IMR-90 (cell line): ENCODE data around the gene SULT1A3.
"Not testable (repeated sequence)": the region's sequence is repeated elsewhere in the genome, so short reads cannot be mapped to it uniquely, and the experiment has no call there.

Experiments
- BHLHE40 ChIP-seq: fragments of 150-350 bp; IDR thresholded peaks from 2 replicates; pipeline ENCODE4 v1.6.1; 2016; ENCODE audit warnings: mild to moderate bottlenecking, low read depth, low read length
- MAFK ChIP-seq: IDR thresholded peaks from 2 replicates; pipeline ENCODE4 v1.6.1; 2012; ENCODE audit warnings: low read depth, low read length, improper control_type of control experiment
- MXI1 ChIP-seq: IDR thresholded peaks from 2 replicates; pipeline ENCODE4 v1.6.1; 2012; ENCODE audit warnings: low read depth, mild to moderate bottlenecking, low read length, moderate library complexity, borderline replicate concordance
- NFE2L2 ChIP-seq: fragments of 150-350 bp; IDR thresholded peaks from 2 replicates; pipeline ENCODE4 v1.6.1; 2016; ENCODE audit warnings: low read depth, mild to moderate bottlenecking, low read length
- POLR2A ChIP-seq: IDR thresholded peaks from 2 replicates; pipeline ENCODE4 v1.6.1; 2012; ENCODE audit warnings: mild to moderate bottlenecking, low read depth, low read length
- RAD21 ChIP-seq: IDR thresholded peaks from 2 replicates; pipeline ENCODE4 v1.6.1; 2012; ENCODE audit warnings: low read length, improper control_type of control experiment
- SMC3 ChIP-seq: fragments of 150-350 bp; IDR thresholded peaks from 2 replicates; pipeline ENCODE4 v1.6.1; 2016; ENCODE audit warnings: low read depth, mild to moderate bottlenecking, antibody characterized with exemption, low read length, moderate library complexity
- TF ChIP-seq, protein P1 (sequence below): conservative IDR thresholded peaks from 2 replicates; pipeline ENCODE4 v1.5.1; 2012; ENCODE audit warnings: mild to moderate bottlenecking, low read depth, low read length, improper control_type of control experiment
- TF ChIP-seq, protein P2 (sequence below): fragments of 150-350 bp; IDR thresholded peaks from 2 replicates; pipeline ENCODE4 v1.6.1; 2017; ENCODE audit warnings: mild to moderate bottlenecking, antibody characterized with exemption, low read length, low read depth
- TF ChIP-seq, protein P3 (sequence below): fragments of 150-350 bp; IDR thresholded peaks from 2 replicates; pipeline ENCODE4 v1.6.1; 2016; ENCODE audit warnings: low read depth, mild to moderate bottlenecking, low read length, moderate library complexity, borderline replicate concordance

DNA sequence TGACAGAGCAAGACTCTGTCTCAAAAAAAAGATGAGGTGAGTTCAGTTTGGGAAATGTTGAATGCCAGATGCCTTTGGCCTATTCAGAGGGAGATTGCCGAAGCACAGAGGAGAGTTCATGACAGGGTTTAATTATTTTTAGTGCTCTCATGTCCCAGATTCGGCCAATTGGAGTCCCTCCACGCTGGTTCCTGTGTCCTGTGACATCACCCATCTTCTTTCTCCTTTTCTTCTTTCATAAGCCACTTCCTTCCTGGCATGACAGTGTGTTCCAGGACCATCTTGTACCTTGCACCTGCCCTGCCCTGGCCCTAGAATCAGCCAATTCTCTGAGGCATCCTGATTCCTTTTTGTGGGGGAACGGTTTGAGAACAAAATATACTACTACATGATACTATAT is 12.4 kb downstream of the SULT1A3 start:
- TF ChIP-seq, protein P1, sequence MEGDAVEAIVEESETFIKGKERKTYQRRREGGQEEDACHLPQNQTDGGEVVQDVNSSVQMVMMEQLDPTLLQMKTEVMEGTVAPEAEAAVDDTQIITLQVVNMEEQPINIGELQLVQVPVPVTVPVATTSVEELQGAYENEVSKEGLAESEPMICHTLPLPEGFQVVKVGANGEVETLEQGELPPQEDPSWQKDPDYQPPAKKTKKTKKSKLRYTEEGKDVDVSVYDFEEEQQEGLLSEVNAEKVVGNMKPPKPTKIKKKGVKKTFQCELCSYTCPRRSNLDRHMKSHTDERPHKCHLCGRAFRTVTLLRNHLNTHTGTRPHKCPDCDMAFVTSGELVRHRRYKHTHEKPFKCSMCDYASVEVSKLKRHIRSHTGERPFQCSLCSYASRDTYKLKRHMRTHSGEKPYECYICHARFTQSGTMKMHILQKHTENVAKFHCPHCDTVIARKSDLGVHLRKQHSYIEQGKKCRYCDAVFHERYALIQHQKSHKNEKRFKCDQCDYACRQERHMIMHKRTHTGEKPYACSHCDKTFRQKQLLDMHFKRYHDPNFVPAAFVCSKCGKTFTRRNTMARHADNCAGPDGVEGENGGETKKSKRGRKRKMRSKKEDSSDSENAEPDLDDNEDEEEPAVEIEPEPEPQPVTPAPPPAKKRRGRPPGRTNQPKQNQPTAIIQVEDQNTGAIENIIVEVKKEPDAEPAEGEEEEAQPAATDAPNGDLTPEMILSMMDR: not testable (repeated sequence)
- not testable (repeated sequence) for TF ChIP-seq MXI1, POLR2A, BHLHE40, MAFK, RAD21, SMC3, NFE2L2
- TF ChIP-seq, protein P2, sequence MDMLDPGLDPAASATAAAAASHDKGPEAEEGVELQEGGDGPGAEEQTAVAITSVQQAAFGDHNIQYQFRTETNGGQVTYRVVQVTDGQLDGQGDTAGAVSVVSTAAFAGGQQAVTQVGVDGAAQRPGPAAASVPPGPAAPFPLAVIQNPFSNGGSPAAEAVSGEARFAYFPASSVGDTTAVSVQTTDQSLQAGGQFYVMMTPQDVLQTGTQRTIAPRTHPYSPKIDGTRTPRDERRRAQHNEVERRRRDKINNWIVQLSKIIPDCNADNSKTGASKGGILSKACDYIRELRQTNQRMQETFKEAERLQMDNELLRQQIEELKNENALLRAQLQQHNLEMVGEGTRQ: not testable (repeated sequence)
- TF ChIP-seq, protein P3, sequence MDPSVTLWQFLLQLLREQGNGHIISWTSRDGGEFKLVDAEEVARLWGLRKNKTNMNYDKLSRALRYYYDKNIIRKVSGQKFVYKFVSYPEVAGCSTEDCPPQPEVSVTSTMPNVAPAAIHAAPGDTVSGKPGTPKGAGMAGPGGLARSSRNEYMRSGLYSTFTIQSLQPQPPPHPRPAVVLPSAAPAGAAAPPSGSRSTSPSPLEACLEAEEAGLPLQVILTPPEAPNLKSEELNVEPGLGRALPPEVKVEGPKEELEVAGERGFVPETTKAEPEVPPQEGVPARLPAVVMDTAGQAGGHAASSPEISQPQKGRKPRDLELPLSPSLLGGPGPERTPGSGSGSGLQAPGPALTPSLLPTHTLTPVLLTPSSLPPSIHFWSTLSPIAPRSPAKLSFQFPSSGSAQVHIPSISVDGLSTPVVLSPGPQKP: not testable (repeated sequence)
